DMS 273 (cell line): ENCODE results near the gene CYP2B6.
"Not testable (repeated sequence)": the region's sequence is repeated elsewhere in the genome, so short reads cannot be mapped to it uniquely, and the experiment has no call there.

ENCODE experiments used
- DNase-seq: peaks from one replicate; lab custom pipeline; 2025; ENCODE audit not compliant: unreplicated experiment; lab: John Stamatoyannopoulos, UW

Gene CYP2B6

GRCh38 chr19:40980743-40981442, 10.2 kb upstream of the CYP2B6 start:
- not testable (repeated sequence) for DNase-seq

GRCh38 chr19:40981591-40981990, 9.5 kb upstream of the CYP2B6 start:
- no peak for DNase-seq

- no peak for DNase-seq
These were observed 8.4 kb upstream of the CYP2B6 start for GRCh38 chr19:40982594-40983101.

GRCh38 chr19:40989453-40989852, 1.6 kb upstream of the CYP2B6 start:
- no peak for DNase-seq

- DNase-seq, result no peak
These were observed 4.3 kb downstream of the CYP2B6 start for GRCh38 chr19:40995355-40995754.

- not testable (repeated sequence) for DNase-seq
These were observed 7.9 kb downstream of the CYP2B6 start for GRCh38 chr19:40999018-40999417.

- no peak for DNase-seq
These were observed 9.2 kb downstream of the CYP2B6 start for GRCh38 chr19:41000310-41000737.

GRCh38 chr19:41001243-41001971, 10.3 kb downstream of the CYP2B6 start:
- peak; percentile 3 for DNase-seq

- DNase-seq, result not testable (repeated sequence)
These were observed 12.6 kb downstream of the CYP2B6 start for GRCh38 chr19:41003656-41004055.

GRCh38 chr19:41009700-41010235, 18.7 kb downstream of the CYP2B6 start:
- no peak for DNase-seq

GRCh38 chr19:41013359-41013758, 22.3 kb downstream of the CYP2B6 start:
- DNase-seq, result no peak

- DNase-seq, result no peak
These were observed 23.6 kb downstream of the CYP2B6 start for GRCh38 chr19:41014643-41015042.

GRCh38 chr19:41016488-41017071, 25.5 kb downstream of the CYP2B6 start:
- DNase-seq, result no peak

- DNase-seq, result no peak
These were observed 27.7 kb downstream of the CYP2B6 start for GRCh38 chr19:41018736-41019290.

- no peak for DNase-seq
These were observed 28.3 kb downstream of the CYP2B6 start for GRCh38 chr19:41019346-41019745.

- no peak for DNase-seq
These were observed 32.1 kb downstream of the CYP2B6 start for GRCh38 chr19:41023193-41023592.

GRCh38 chr19:41025411-41025810, 34.3 kb downstream of the CYP2B6 start:
- DNase-seq, result no peak

GRCh38 chr19:41025871-41026270, 34.8 kb downstream of the CYP2B6 start:
- DNase-seq, result no peak

- no peak for DNase-seq
These were observed 36.3 kb downstream of the CYP2B6 start for GRCh38 chr19:41027273-41027967.

- DNase-seq, result no peak
These were observed 38.7 kb downstream of the CYP2B6 start for GRCh38 chr19:41029524-41030432.
